Endodermal cell (in vitro differentiated cells): Measurements from ENCODE around the gene COL6A3. TPM values are rescaled to one million over a fixed set of nuclear protein-coding genes. Genes with fewer than 3 reads are reported as not detected.
"Not testable (repeated sequence)": the region's sequence is repeated elsewhere in the genome, so short reads cannot be mapped to it uniquely, and the experiment has no call there.

ENCODE experiments used
- DNase-seq: peaks from one replicate; pipeline ENCODE4 v3.0.0-alpha.2; 2017
- H3K27ac ChIP-seq: 2 replicates; pipeline ENCODE4 v1.5.1; 2013; ENCODE audit warnings: mild to moderate bottlenecking, low read depth, low read length, moderate library complexity
- H3K27me3 ChIP-seq: 2 replicates; pipeline ENCODE4 v1.6.1; 2013; ENCODE audit warnings: mild to moderate bottlenecking, low read length, moderate library complexity; ENCODE audit not compliant: insufficient read depth, control insufficient read depth, poor library complexity, severe bottlenecking
- H3K36me3 ChIP-seq: 2 replicates; pipeline ENCODE4 v1.7.0; 2013; ENCODE audit warnings: mild to moderate bottlenecking, low read length, moderate library complexity; ENCODE audit not compliant: control insufficient read depth, insufficient read depth
- H3K4me1 ChIP-seq: one replicate; pipeline ENCODE4 v1.7.0; 2013; ENCODE audit warnings: low read length; ENCODE audit not compliant: control insufficient read depth, insufficient read depth
- H3K4me3 ChIP-seq: 2 replicates; pipeline ENCODE4 v1.5.1; 2013; ENCODE audit warnings: mild to moderate bottlenecking, low read length, moderate library complexity
- H3K9ac ChIP-seq: 2 replicates; pipeline ENCODE4 v1.6.1; 2013; ENCODE audit warnings: mild to moderate bottlenecking, low read length, moderate library complexity; ENCODE audit not compliant: poor library complexity, severe bottlenecking; ENCODE audit errors: extremely low read depth
- H3K9me3 ChIP-seq: 2 replicates; pipeline ENCODE4 v1.6.1; 2013; ENCODE audit warnings: mild to moderate bottlenecking, low read length, moderate library complexity; ENCODE audit not compliant: control insufficient read depth
- H3K27ac Mint-ChIP-seq: 2 replicates; pipeline ENCODE4 v1.8.0; 2020; ENCODE audit warnings: mixed read lengths
- H3K27me3 Mint-ChIP-seq: 2 replicates; pipeline ENCODE4 v1.8.0; 2021; ENCODE audit warnings: mild to moderate bottlenecking, mixed read lengths; ENCODE audit not compliant: insufficient read depth
- H3K36me3 Mint-ChIP-seq: 2 replicates; pipeline ENCODE4 v1.8.0; 2020; ENCODE audit warnings: low read depth, mixed read lengths
- H3K4me1 Mint-ChIP-seq: 2 replicates; pipeline ENCODE4 v1.8.0; 2020; ENCODE audit warnings: mixed read lengths
- H3K4me3 Mint-ChIP-seq: 2 replicates; pipeline ENCODE4 v1.8.0; 2020; ENCODE audit warnings: mild to moderate bottlenecking, moderate library complexity, mixed read lengths
- H3K9me3 Mint-ChIP-seq: 2 replicates; pipeline ENCODE4 v1.8.0; 2020; ENCODE audit warnings: mild to moderate bottlenecking, mixed read lengths
- WGBS, 2 experiments: methylation state at CpG; one replicate each; pipeline versions ENCODE4 v1.1.5 to v1.1.7; 2013; ENCODE audit warnings: missing lambda C conversion rate in 2 of 2, mixed read lengths in 1 of 2; ENCODE audit not compliant: insufficient coverage in 1 of 2, insufficient read length in 1 of 2; 5-methylcytosine and 5-hydroxymethylcytosine counted together
- total RNA-seq, 2 donors: library from RNA; stranded (reverse); fragmentation: NEBNext Ultra II Directional in 1 of 2; extraction: Animal tissue kit (Norgen Biotek cat#: 25700) in 1 of 2; gene quantifications; 2 replicates in 1 of 2; 3 replicates in 1 of 2; pipeline ENCODE4 v1.2.1, GENCODE V29; 2021
- TF ChIP-seq, protein P1 (sequence below): fragments of 200-600 bp; sonication (generic); conservative IDR thresholded peaks from 2 replicates; pipeline ENCODE4 v1.5.0; 2021; ENCODE audit warnings: antibody characterized with exemption, mild to moderate bottlenecking

COL6A3 gene
- total RNA-seq, 2 donors from 2014 or later: 0.40 to 1.2 TPM

DNA sequence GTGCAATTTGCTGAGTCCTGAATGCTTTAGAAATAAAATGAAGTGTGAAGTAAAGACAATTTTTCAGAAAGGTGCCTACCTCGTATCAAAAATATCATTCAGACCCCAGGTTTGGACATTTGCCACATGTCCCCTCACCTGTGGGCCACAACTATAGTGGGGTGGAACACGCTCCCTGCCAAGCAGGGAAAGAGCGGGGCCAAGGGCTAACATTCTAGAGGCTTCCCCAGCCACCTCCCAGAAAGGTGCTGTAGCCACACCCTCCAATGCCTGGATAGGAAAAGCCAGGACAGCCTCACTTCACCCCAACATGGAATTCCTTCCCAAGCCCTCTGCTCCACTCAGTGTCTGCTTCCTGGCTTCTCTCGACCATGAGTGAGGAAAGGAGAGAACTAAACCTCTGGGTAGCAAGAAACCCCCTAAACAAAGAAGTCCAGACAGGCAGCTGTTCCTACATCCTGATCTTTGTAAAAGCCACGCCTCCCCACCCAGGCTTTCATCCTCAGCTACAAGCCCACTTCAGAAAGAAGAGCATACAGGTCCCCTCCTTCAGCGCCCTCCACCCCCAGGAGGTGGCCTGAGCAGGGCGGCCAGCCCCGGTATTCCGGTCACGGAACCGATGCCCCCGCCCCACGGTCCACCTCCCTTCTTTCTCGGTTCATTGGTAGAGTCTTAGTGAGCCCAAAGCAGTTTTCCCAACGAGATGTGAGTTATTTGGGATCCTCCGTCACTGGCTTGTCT is 2.1 kb downstream of the COL6A3 start:
- Histone ChIP-seq H3K4me3 (no peak overlapping the region), H3K27ac (no peak overlapping the region), H3K36me3 (no peaks in the 10 kb centered on the region), H3K9ac (no peak overlapping the region), H3K9me3 (no peaks in the 10 kb centered on the region), H3K27me3 (peaks cover 5% of the 10 kb centered on the region), H3K4me1 (no peaks in the 10 kb centered on the region)
- no peak overlapping the region for H3K4me3 Mint-ChIP-seq
- H3K36me3 Mint-ChIP-seq: no peaks in the 10 kb centered on the region
- H3K27me3 Mint-ChIP-seq: no peaks in the 10 kb centered on the region
- DNase-seq: no peak
- no peak overlapping the region for H3K27ac Mint-ChIP-seq
- no peaks in the 10 kb centered on the region for H3K9me3 Mint-ChIP-seq
- TF ChIP-seq, protein P1, sequence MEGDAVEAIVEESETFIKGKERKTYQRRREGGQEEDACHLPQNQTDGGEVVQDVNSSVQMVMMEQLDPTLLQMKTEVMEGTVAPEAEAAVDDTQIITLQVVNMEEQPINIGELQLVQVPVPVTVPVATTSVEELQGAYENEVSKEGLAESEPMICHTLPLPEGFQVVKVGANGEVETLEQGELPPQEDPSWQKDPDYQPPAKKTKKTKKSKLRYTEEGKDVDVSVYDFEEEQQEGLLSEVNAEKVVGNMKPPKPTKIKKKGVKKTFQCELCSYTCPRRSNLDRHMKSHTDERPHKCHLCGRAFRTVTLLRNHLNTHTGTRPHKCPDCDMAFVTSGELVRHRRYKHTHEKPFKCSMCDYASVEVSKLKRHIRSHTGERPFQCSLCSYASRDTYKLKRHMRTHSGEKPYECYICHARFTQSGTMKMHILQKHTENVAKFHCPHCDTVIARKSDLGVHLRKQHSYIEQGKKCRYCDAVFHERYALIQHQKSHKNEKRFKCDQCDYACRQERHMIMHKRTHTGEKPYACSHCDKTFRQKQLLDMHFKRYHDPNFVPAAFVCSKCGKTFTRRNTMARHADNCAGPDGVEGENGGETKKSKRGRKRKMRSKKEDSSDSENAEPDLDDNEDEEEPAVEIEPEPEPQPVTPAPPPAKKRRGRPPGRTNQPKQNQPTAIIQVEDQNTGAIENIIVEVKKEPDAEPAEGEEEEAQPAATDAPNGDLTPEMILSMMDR: no peak
- 93 to 94% methylated on average over 14 to 16 of the region's 16 CpGs for WGBS, 2 experiments
- peaks cover 11% of the 10 kb centered on the region for H3K4me1 Mint-ChIP-seq

DNA sequence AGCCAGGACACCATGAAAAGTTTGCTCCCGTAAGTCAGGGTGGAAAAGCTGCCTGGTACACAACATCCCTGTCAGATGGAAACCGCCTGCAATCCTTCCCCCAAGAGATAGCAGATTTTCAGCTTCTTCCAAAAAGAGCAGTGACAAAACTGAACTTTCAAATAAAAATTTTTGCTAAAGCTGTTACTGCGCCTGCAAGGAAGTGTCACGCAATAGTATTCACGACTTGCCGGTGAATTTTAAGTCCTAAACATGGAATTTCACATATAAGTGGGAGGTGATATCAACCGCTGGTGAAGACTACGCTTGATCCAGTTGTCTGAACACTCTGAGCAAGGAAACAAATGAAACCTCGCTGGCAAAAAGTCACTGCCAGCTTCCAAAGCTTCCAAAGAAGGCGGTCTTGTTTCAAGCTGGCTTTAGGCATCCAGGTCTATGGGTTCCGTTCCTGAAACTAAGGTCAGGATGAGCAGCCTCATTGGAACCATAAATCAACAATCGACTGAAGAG is 2.8 kb downstream of the COL6A3 start:
- Mint-ChIP-seq H3K27ac (no peak overlapping the region), H3K36me3 (no peaks in the 10 kb centered on the region), H3K9me3 (no peaks in the 10 kb centered on the region), H3K27me3 (no peaks in the 10 kb centered on the region), H3K4me1 (peaks cover 11% of the 10 kb centered on the region), H3K4me3 (no peak overlapping the region)
- Histone ChIP-seq H3K27me3 (peaks cover 5% of the 10 kb centered on the region), H3K4me1 (no peaks in the 10 kb centered on the region), H3K27ac (no peak overlapping the region), H3K36me3 (no peaks in the 10 kb centered on the region), H3K4me3 (no peak overlapping the region), H3K9me3 (no peaks in the 10 kb centered on the region), H3K9ac (no peak overlapping the region)
- 93 to 94% methylated on average over 12 of the region's 12 CpGs for WGBS, 2 experiments
- no peak for DNase-seq
- TF ChIP-seq, protein P1: no peak

DNA sequence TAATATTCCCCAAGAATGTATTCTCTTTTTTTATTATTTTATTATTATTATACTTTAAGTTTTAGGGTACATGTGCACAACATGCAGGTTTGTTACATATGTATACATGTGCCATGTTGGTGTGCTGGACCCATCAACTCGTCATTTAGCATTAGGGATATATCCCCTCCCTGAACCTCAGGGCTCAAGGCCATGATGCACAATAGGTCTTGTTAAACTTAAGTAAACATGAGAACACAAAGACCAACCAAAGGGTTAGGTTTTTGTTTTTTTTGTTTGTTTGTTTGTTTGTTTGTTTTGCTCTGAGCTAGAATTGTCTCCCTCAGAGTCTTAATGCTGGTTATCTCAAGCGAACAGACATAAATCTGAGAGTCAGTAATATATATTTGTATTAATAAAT is 4.7 kb downstream of the COL6A3 start:
- not testable (repeated sequence) for H3K27me3 Mint-ChIP-seq, H3K36me3 Mint-ChIP-seq, H3K4me3 Mint-ChIP-seq, H3K9ac ChIP-seq, H3K9me3 ChIP-seq, DNase-seq, H3K36me3 ChIP-seq, H3K27ac Mint-ChIP-seq, H3K27ac ChIP-seq, H3K9me3 Mint-ChIP-seq, H3K27me3 ChIP-seq, H3K4me1 ChIP-seq, H3K4me3 ChIP-seq
- H3K4me1 Mint-ChIP-seq: peaks cover 10% of the 10 kb centered on the region
- 86% methylated on average over 1 of the region's 2 CpGs; no CpG with 5 or more reads in 1 of the 2 experiments for WGBS, 2 experiments
